Neutrophil (primary cell): ENCODE measurements around the gene PPARGC1A.

ENCODE experiments used
- H3K27ac ChIP-seq: fragments of 200-600 bp; sonication (generic); 2 replicates; pipeline ENCODE4 v1.5.1; 2016; ENCODE audit warnings: mild to moderate bottlenecking, moderate library complexity
- H3K27me3 ChIP-seq: fragments of 200-600 bp; sonication (generic); 2 replicates; pipeline ENCODE4 v1.6.0; 2016; ENCODE audit warnings: mild to moderate bottlenecking
- H3K36me3 ChIP-seq: fragments of 200-600 bp; sonication (generic); 2 replicates; pipeline ENCODE4 v1.5.1; 2017
- H3K4me1 ChIP-seq, 2 experiments: fragments of 200-600 bp in 1 of 2; sonication (generic) in 1 of 2; 1 replicate in 1 of 2; 2 replicates in 1 of 2; pipeline versions ENCODE4 v1.5.1 to v1.6.1; 2013 to 2016; ENCODE audit warnings: low read depth in 1 of 2, low read length in 1 of 2, mild to moderate bottlenecking in 1 of 2, moderate library complexity in 1 of 2; ENCODE audit not compliant: control insufficient read depth in 1 of 2, insufficient read depth in 1 of 2
- H3K4me3 ChIP-seq, 2 experiments: fragments of 200-600 bp in 1 of 2; sonication (generic) in 1 of 2; 1 replicate in 1 of 2; 2 replicates in 1 of 2; pipeline ENCODE4 v1.5.1; 2013 to 2016; ENCODE audit warnings: low read depth in 1 of 2, low read length in 1 of 2, mild to moderate bottlenecking in 1 of 2, moderate library complexity in 1 of 2
- H3K9me3 ChIP-seq: fragments of 200-600 bp; sonication (generic); 2 replicates; pipeline ENCODE4 v1.5.1; 2016
- CTCF ChIP-seq: fragments of 200-600 bp; sonication (generic); IDR thresholded peaks from 2 replicates; pipeline ENCODE4 v1.5.1; 2016; ENCODE audit warnings: antibody characterized with exemption

Gene PPARGC1A

GRCh38 chr4:23890369-23891063, 669 bp upstream of the PPARGC1A start:
- Histone ChIP-seq H3K27me3 (peaks cover 46% of the 10 kb centered on the region), H3K36me3 (no peaks in the 10 kb centered on the region), H3K4me1 (no peaks in the 10 kb centered on the region), H3K27ac (no peak overlapping the region), H3K4me3 (no peak overlapping the region), H3K9me3 (no peaks in the 10 kb centered on the region)
- TF ChIP-seq CTCF: no peak

- Histone ChIP-seq H3K27ac (no peak overlapping the region), H3K9me3 (no peaks in the 10 kb centered on the region), H3K4me3 (no peak overlapping the region), H3K36me3 (no peaks in the 10 kb centered on the region), H3K4me1 (no peaks in the 10 kb centered on the region), H3K27me3 (peaks cover 46% of the 10 kb centered on the region)
- TF ChIP-seq CTCF: no peak
Observed at GRCh38 chr4:23889391-23889790, 456 bp downstream of the PPARGC1A start.

- no peak overlapping the region for H3K27ac ChIP-seq
- no peaks in the 10 kb centered on the region for H3K4me1 ChIP-seq
- H3K4me3 ChIP-seq: no peak overlapping the region
- no peak for TF ChIP-seq CTCF
- H3K27me3 ChIP-seq: peaks cover 46% of the 10 kb centered on the region
- H3K9me3 ChIP-seq: no peaks in the 10 kb centered on the region
- H3K36me3 ChIP-seq: no peaks in the 10 kb centered on the region
Observed at GRCh38 chr4:23888421-23889319, 1.2 kb downstream of the PPARGC1A start.

- no peak for TF ChIP-seq CTCF
Observed at GRCh38 chr4:23887989-23888388, 1.9 kb downstream of the PPARGC1A start.

GRCh38 chr4:23887173-23887572, 2.7 kb downstream of the PPARGC1A start:
- no peak for TF ChIP-seq CTCF
- Histone ChIP-seq H3K4me3 (no peak overlapping the region), H3K4me1 (no peaks in the 10 kb centered on the region), H3K9me3 (no peaks in the 10 kb centered on the region), H3K27me3 (peaks cover 41% of the 10 kb centered on the region), H3K36me3 (no peaks in the 10 kb centered on the region), H3K27ac (no peak overlapping the region)

More at GRCh38 chr4:23887989-23888388, 1.9 kb downstream of the PPARGC1A start:
- H3K4me3 ChIP-seq: no peak overlapping the region
- H3K27me3 ChIP-seq: peaks cover 46% of the 10 kb centered on the region
- no peak overlapping the region for H3K27ac ChIP-seq
- H3K36me3 ChIP-seq: no peaks in the 10 kb centered on the region
- no peaks in the 10 kb centered on the region for H3K4me1 ChIP-seq
- H3K9me3 ChIP-seq: no peaks in the 10 kb centered on the region
